H9 (cell line): ENCODE results near the gene BLOC1S1. TPM values are rescaled to one million over a fixed set of nuclear protein-coding genes. Genes with fewer than 3 reads are reported as not detected.

Experiments used
- DNase-seq: peaks from one replicate; pipeline ENCODE4 v3.0.0-alpha.2; 2017
- H2AFZ ChIP-seq: one replicate; pipeline ENCODE4 v1.6.1; 2013; ENCODE audit warnings: mild to moderate bottlenecking, low read length, control low read depth, moderate library complexity
- H2AK5ac ChIP-seq: 2 replicates; pipeline ENCODE4 v1.6.1; 2013; ENCODE audit warnings: low read length, control low read depth, mixed read lengths; ENCODE audit not compliant: insufficient read length
- H2BK120ac ChIP-seq: one replicate; pipeline ENCODE4 v1.6.1; 2013; ENCODE audit warnings: low read depth, mild to moderate bottlenecking, low read length, control low read depth, inconsistent platforms; ENCODE audit not compliant: poor library complexity, severe bottlenecking
- H2BK12ac ChIP-seq: 2 replicates; pipeline ENCODE4 v1.6.1; 2013; ENCODE audit warnings: low read length, control low read depth, mixed read lengths, low read depth; ENCODE audit not compliant: insufficient read length
- H2BK15ac ChIP-seq: 2 replicates; pipeline ENCODE4 v1.6.1; 2013; ENCODE audit warnings: low read depth, low read length, control low read depth
- H2BK20ac ChIP-seq: one replicate; pipeline ENCODE4 v1.6.1; 2013; ENCODE audit warnings: low read depth, mild to moderate bottlenecking, low read length, control low read depth, inconsistent platforms; ENCODE audit not compliant: poor library complexity, severe bottlenecking
- H2BK5ac ChIP-seq: 2 replicates; pipeline ENCODE4 v1.6.1; 2013; ENCODE audit warnings: low read length, control low read depth, mixed read lengths; ENCODE audit not compliant: insufficient read length
- H3K14ac ChIP-seq: 2 replicates; pipeline ENCODE4 v1.6.1; 2013; ENCODE audit warnings: low read length, control low read depth; ENCODE audit not compliant: insufficient read depth
- H3K18ac ChIP-seq: 2 replicates; pipeline ENCODE4 v1.6.1; 2013; ENCODE audit warnings: low read depth, mild to moderate bottlenecking, mixed read lengths, low read length, control low read depth; ENCODE audit not compliant: insufficient read length
- H3K23ac ChIP-seq: 2 replicates; pipeline ENCODE4 v1.6.1; 2013; ENCODE audit warnings: low read length, control low read depth, mixed read lengths, low read depth; ENCODE audit not compliant: insufficient read length
- H3K23me2 ChIP-seq: 2 replicates; pipeline ENCODE4 v1.6.1; 2013; ENCODE audit warnings: low read depth, mild to moderate bottlenecking, mixed read lengths, low read length, control low read depth; ENCODE audit not compliant: insufficient read length, poor library complexity, severe bottlenecking
- H3K27ac ChIP-seq: 2 replicates; pipeline ENCODE4 v1.5.1; 2013; ENCODE audit warnings: low read length, control low read depth, mixed read lengths, low read depth; ENCODE audit not compliant: insufficient read length
- H3K27me3 ChIP-seq: 2 replicates; pipeline ENCODE4 v1.6.1; 2013; ENCODE audit warnings: low read length, control low read depth, inconsistent platforms; ENCODE audit not compliant: insufficient read depth
- H3K4ac ChIP-seq: 2 replicates; pipeline ENCODE4 v1.6.1; 2013; ENCODE audit warnings: low read depth, mild to moderate bottlenecking, control low read depth, inconsistent platforms, low read length, moderate library complexity
- H3K4me1 ChIP-seq: 2 replicates; pipeline ENCODE4 v1.6.1; 2013; ENCODE audit warnings: low read length, control low read depth, inconsistent platforms; ENCODE audit not compliant: insufficient read depth
- H3K4me2 ChIP-seq: 2 replicates; pipeline ENCODE4 v1.6.1; 2013; ENCODE audit warnings: low read length, control low read depth, mixed read lengths; ENCODE audit not compliant: insufficient read length, insufficient read depth
- H3K56ac ChIP-seq: 2 replicates; pipeline ENCODE4 v1.6.1; 2013; ENCODE audit warnings: low read depth, mild to moderate bottlenecking, mixed read lengths, low read length, control low read depth; ENCODE audit not compliant: insufficient read length
- H3K79me1 ChIP-seq: 2 replicates; pipeline ENCODE4 v1.6.1; 2013; ENCODE audit warnings: low read depth, mild to moderate bottlenecking, moderate library complexity, low read length, control low read depth, inconsistent platforms; ENCODE audit not compliant: insufficient read depth, poor library complexity, severe bottlenecking
- H3K79me2 ChIP-seq: 2 replicates; pipeline ENCODE4 v1.6.1; 2013; ENCODE audit warnings: low read length, control low read depth, inconsistent platforms; ENCODE audit not compliant: insufficient read depth
- H3K9ac ChIP-seq: 2 replicates; pipeline ENCODE4 v1.6.1; 2013; ENCODE audit warnings: low read length, control low read depth, mixed read lengths; ENCODE audit not compliant: insufficient read length; ENCODE audit errors: extremely low read depth
- H3K9me3 ChIP-seq: one replicate; pipeline ENCODE4 v1.6.1; 2013; ENCODE audit warnings: low read depth, low read length, inconsistent platforms; ENCODE audit not compliant: control insufficient read depth
- H3T11ph ChIP-seq: one replicate; pipeline ENCODE4 v1.6.1; 2013; ENCODE audit warnings: mild to moderate bottlenecking, low read length, control low read depth, inconsistent platforms
- H4K20me1 ChIP-seq: one replicate; pipeline ENCODE4 v1.6.1; 2013; ENCODE audit not compliant: control insufficient read depth, insufficient read length, insufficient read depth
- H4K5ac ChIP-seq: 2 replicates; pipeline ENCODE4 v1.6.1; 2013; ENCODE audit warnings: low read depth, mild to moderate bottlenecking, mixed read lengths, low read length, control low read depth; ENCODE audit not compliant: insufficient read length
- H4K8ac ChIP-seq: replicated peaks from 2 replicates; pipeline ENCODE4 v1.6.1; 2013; ENCODE audit warnings: low read length, control low read depth, mixed read lengths, low read depth; ENCODE audit not compliant: insufficient read length
- H4K91ac ChIP-seq: 2 replicates; pipeline ENCODE4 v1.6.1; 2013; ENCODE audit warnings: low read depth, mild to moderate bottlenecking, moderate library complexity, mixed read lengths, low read length, control low read depth; ENCODE audit not compliant: insufficient read length
- H3K27ac Mint-ChIP-seq, 3 experiments: 2 replicates in 2 of 3; 3 replicates in 1 of 3; pipeline ENCODE4 v1.8.0; 2020 to 2021; ENCODE audit warnings: mixed read lengths in 3 of 3, mild to moderate bottlenecking in 1 of 3, moderate library complexity in 1 of 3
- H3K27me3 Mint-ChIP-seq: 2 replicates; pipeline ENCODE4 v1.8.0; 2021; ENCODE audit warnings: low read depth, mild to moderate bottlenecking, moderate library complexity, mixed read lengths
- H3K36me3 Mint-ChIP-seq, 3 experiments: 2 replicates in 2 of 3; 3 replicates in 1 of 3; pipeline ENCODE4 v1.8.0; 2020 to 2021; ENCODE audit warnings: low read depth in 3 of 3, mixed read lengths in 3 of 3; ENCODE audit not compliant: insufficient read depth in 1 of 3
- H3K4me1 Mint-ChIP-seq, 2 experiments: 2 replicates each; pipeline ENCODE4 v1.8.0; 2020; ENCODE audit warnings: mixed read lengths in 2 of 2
- H3K4me3 Mint-ChIP-seq, 2 experiments: 2 replicates in 1 of 2; 3 replicates in 1 of 2; pipeline ENCODE4 v1.8.0; 2020 to 2021; ENCODE audit warnings: mild to moderate bottlenecking in 2 of 2, mixed read lengths in 2 of 2, moderate library complexity in 1 of 2
- H3K9me3 Mint-ChIP-seq, 2 experiments: 2 replicates in 1 of 2; 3 replicates in 1 of 2; pipeline ENCODE4 v1.8.0; 2020; ENCODE audit warnings: mild to moderate bottlenecking in 2 of 2, mixed read lengths in 2 of 2, moderate library complexity in 1 of 2
- CTCF ChIP-seq: fragments of 200-600 bp; sonication (generic); conservative IDR thresholded peaks from 3 replicates; pipeline ENCODE4 v1.8.0; 2021; ENCODE audit warnings: antibody characterized with exemption, mild to moderate bottlenecking
- WGBS: extraction: QIAGEN DNeasy Blood & Tissue Kit; methylation state at CpG from one replicate; pipeline ENCODE4 v1.1.7; 2013; ENCODE audit warnings: missing lambda C conversion rate, low lambda C conversion rate, mixed read lengths; ENCODE audit not compliant: insufficient read length; ENCODE audit errors: extremely low coverage; 5-methylcytosine and 5-hydroxymethylcytosine counted together
- total RNA-seq: library from RNA; stranded (reverse); gene quantifications from 2 replicates; pipeline ENCODE4 v1.2.1, GENCODE V29; 2021

Gene BLOC1S1
- total RNA-seq, 1 experiment from 2014 or later, result 108 TPM

GRCh38 chr12:55721601-55722213 is 5.9 kb downstream of the BLOC1S1 start:
- H2BK120ac ChIP-seq, result no peak overlapping the region
- H3K27me3 ChIP-seq, result no peaks in the 10 kb centered on the region
- H2AFZ ChIP-seq, result no peak overlapping the region
- peaks cover 13% of the 10 kb centered on the region; the same call in 1 of the 2 replicates for H3K4me1 ChIP-seq
- no peak overlapping the region for H3K56ac ChIP-seq
- no peaks in the 10 kb centered on the region for H4K20me1 ChIP-seq
- no peak overlapping the region for H2BK20ac ChIP-seq
- no peak overlapping the region for H2AK5ac ChIP-seq
- no CpG with 5 or more reads among the region's 14 CpGs for WGBS
- H4K5ac ChIP-seq, result no peak overlapping the region
- H3K18ac ChIP-seq, result no peak overlapping the region
- no peak overlapping the region for H2BK5ac ChIP-seq
- no peak for DNase-seq
- no peak overlapping the region for H3K4me2 ChIP-seq
- no peak overlapping the region for H2BK12ac ChIP-seq
- H4K8ac ChIP-seq, result no peak overlapping the region
- H3K23me2 ChIP-seq, result peaks cover 8% of the 10 kb centered on the region
- Mint-ChIP-seq H3K27ac (no peak overlapping the region; a peak in 1 of 7 replicates), H3K9me3 (no peaks in the 10 kb centered on the region; a peak in 1 of 5 replicates), H3K27me3 (no peaks in the 10 kb centered on the region), H3K4me1 (peaks cover 40 to 42% of the 10 kb centered on the region in 2 experiments), H3K4me3 (no peak overlapping the region), H3K36me3 (peaks cover 16 to 45% (median 36%) of the 10 kb centered on the region in 3 experiments; a peak in 6 of 7 replicates)
- no peak overlapping the region for H3K14ac ChIP-seq
- H3K9me3 ChIP-seq, result no peaks in the 10 kb centered on the region
- H3K9ac ChIP-seq, result no peak overlapping the region
- no peak overlapping the region for H3K27ac ChIP-seq
- H3K79me1 ChIP-seq, result no peaks in the 10 kb centered on the region
- H3K79me2 ChIP-seq, result no peaks in the 10 kb centered on the region
- no peak overlapping the region for H3K23ac ChIP-seq
- no peak for TF ChIP-seq CTCF
- H4K91ac ChIP-seq, result no peak overlapping the region
- H3K4ac ChIP-seq, result no peak overlapping the region
- H3T11ph ChIP-seq, result no peak overlapping the region
- no peak overlapping the region for H2BK15ac ChIP-seq
